Fibroblast of gingiva (primary cell): ENCODE measurements around the gene DUSP7.

Experiments
- DNase-seq: peaks from one replicate; pipeline ENCODE4 v3.0.0-alpha.2; 2011; ENCODE audit warnings: low read depth

The DUSP7 gene

GRCh38 chr3:52056521-52056967 is at the start of gene DUSP7:
Gene DUSP7 (minus strand): TSS chr3:52056571. CDS start chr3:52056366, 205 bp downstream.
- DNase-seq = peak; percentile 50

GRCh38 chr3:52104684-52105640 is 48.6 kb upstream of the DUSP7 start:
- no peak for DNase-seq

GRCh38 chr3:52102934-52103333 is 46.6 kb upstream of the DUSP7 start:
- DNase-seq = no peak

- no peak for DNase-seq
Observed at GRCh38 chr3:52099001-52099401, 42.6 kb upstream of the DUSP7 start.

GRCh38 chr3:52097851-52098507 is 41.6 kb upstream of the DUSP7 start:
- no peak for DNase-seq

GRCh38 chr3:52095990-52096775 is 39.8 kb upstream of the DUSP7 start:
- no peak for DNase-seq

GRCh38 chr3:52094571-52095485 is 38.5 kb upstream of the DUSP7 start:
- no peak for DNase-seq

- no peak for DNase-seq
Observed at GRCh38 chr3:52093756-52094545, 37.6 kb upstream of the DUSP7 start.

- no peak for DNase-seq
Observed at GRCh38 chr3:52092891-52093290, 36.5 kb upstream of the DUSP7 start.

- no peak for DNase-seq
Observed at GRCh38 chr3:52092271-52092660, 35.9 kb upstream of the DUSP7 start.

GRCh38 chr3:52091586-52092270 is 35.4 kb upstream of the DUSP7 start:
- DNase-seq = peak; percentile 14

- no peak for DNase-seq
Observed at GRCh38 chr3:52090933-52091468, 34.6 kb upstream of the DUSP7 start.

GRCh38 chr3:52090131-52090932 is 34.0 kb upstream of the DUSP7 start:
- DNase-seq = peak; percentile 71

GRCh38 chr3:52089691-52090090 is 33.3 kb upstream of the DUSP7 start:
- DNase-seq = no peak

GRCh38 chr3:52088445-52089367 is 32.3 kb upstream of the DUSP7 start:
- peak; percentile 40 for DNase-seq

- DNase-seq = no peak
Observed at GRCh38 chr3:52087731-52088130, 31.4 kb upstream of the DUSP7 start.

GRCh38 chr3:52086976-52087663 is 30.7 kb upstream of the DUSP7 start:
- no peak for DNase-seq
